ENCODE measurements around the gene ASPSCR1.

The ASPSCR1 gene

DNA sequence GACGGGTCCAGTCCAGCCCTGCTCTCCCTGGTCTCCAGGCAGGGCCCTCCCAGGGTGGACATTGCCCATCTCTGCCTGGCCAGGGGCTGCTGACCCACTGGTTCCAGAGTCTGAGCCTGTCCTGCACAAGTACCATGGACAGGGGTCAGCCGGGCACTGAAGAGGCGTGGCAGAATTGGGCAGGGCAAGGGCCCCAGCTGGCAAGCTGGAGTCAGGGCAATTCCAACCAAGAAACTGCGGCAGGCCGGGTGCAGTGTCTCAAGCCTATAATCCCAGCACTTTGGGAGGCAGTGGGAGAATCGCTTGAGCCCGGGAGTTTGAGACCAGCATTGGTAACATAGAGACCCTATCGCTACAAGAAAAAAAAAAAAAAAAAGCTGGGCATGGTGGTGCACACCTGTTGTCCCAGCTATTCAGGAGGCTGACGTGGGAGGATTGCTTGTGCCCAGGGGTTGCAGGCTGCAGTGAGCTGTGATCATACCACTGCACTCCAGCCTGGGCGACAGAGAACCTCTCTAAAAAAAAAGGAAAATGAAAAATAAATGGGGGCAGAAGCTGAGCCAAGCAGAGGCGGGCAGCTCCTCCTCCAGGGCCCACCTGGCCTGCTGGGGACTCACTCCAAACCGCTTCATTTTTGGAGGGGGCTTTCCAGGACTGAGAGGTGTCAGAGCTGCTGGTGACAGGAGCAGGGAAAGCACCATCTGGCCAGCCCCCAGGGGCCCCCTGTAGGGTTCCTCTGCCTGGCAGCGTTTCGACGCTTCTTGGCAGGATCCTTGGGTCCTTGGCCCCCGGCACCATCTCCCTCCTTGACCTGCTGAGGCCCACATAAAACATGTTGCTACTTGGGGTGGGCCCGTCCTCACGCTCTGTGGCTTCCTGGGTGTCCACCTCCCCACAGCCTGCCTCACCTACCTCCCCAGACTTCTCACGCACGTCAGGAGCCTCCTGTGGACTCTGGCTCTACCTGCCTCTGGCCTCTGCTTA lies 47.0 kb upstream of the ASPSCR1 start (continued):
- TF ChIP-seq, protein P1, sequence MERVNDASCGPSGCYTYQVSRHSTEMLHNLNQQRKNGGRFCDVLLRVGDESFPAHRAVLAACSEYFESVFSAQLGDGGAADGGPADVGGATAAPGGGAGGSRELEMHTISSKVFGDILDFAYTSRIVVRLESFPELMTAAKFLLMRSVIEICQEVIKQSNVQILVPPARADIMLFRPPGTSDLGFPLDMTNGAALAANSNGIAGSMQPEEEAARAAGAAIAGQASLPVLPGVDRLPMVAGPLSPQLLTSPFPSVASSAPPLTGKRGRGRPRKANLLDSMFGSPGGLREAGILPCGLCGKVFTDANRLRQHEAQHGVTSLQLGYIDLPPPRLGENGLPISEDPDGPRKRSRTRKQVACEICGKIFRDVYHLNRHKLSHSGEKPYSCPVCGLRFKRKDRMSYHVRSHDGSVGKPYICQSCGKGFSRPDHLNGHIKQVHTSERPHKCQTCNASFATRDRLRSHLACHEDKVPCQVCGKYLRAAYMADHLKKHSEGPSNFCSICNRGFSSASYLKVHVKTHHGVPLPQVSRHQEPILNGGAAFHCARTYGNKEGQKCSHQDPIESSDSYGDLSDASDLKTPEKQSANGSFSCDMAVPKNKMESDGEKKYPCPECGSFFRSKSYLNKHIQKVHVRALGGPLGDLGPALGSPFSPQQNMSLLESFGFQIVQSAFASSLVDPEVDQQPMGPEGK (CRISPR knock-in tag; IDR thresholded peaks at IDR 0.05; ENCODE audit: borderline replicate concordance): no peak
- no peak for TF ChIP-seq ARNTL (CRISPR knock-in tag; IDR thresholded peaks at IDR 0.05; ENCODE audit: borderline replicate concordance, low read depth)
- TF ChIP-seq, protein P2, sequence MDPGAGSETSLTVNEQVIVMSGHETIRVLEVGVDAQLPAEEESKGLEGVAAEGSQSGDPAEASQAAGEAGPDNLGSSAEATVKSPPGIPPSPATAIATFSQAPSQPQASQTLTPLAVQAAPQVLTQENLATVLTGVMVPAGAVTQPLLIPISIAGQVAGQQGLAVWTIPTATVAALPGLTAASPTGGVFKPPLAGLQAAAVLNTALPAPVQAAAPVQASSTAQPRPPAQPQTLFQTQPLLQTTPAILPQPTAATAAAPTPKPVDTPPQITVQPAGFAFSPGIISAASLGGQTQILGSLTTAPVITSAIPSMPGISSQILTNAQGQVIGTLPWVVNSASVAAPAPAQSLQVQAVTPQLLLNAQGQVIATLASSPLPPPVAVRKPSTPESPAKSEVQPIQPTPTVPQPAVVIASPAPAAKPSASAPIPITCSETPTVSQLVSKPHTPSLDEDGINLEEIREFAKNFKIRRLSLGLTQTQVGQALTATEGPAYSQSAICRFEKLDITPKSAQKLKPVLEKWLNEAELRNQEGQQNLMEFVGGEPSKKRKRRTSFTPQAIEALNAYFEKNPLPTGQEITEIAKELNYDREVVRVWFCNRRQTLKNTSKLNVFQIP (CRISPR knock-in tag; IDR thresholded peaks at IDR 0.05; ENCODE audit: borderline replicate concordance, low read depth): no peak
- TF ChIP-seq TOX (CRISPR knock-in tag; IDR thresholded peaks at IDR 0.05; ENCODE audit: borderline replicate concordance): no peak
- no peak for TF ChIP-seq ZFP3 (CRISPR knock-in tag; IDR thresholded peaks at IDR 0.05)

DNA sequence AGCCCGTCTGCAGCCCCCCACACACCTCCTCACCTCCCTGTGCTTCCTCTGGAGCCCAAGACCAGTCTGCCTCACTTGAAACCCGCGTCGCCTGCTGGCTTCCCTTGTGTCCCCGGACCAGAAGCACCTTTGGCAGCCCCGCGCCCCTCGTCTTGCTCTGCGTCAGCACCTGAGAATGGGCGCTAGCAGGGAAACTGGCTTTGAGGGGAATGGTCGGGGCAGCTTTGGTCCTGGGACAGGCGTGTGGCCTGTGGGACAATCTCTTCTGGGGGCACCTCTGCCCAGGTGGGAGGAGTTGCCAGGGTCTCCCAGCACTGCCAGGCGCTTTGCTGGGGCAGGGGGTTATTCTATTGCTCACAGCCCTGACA lies 46.3 kb upstream of the ASPSCR1 start:
- ATAC-seq: no peak
- TF ChIP-seq ESRRG (CRISPR knock-in tag; IDR thresholded peaks at IDR 0.05) (no peak), ARNTL (CRISPR knock-in tag; IDR thresholded peaks at IDR 0.05; ENCODE audit: borderline replicate concordance, low read depth) (no peak), TCF4 (CRISPR knock-in tag; IDR thresholded peaks at IDR 0.05; ENCODE audit: borderline replicate concordance) (no peak), ZNF70 (CRISPR knock-in tag; IDR thresholded peaks at IDR 0.05) (no peak), SNAI2 (CRISPR knock-in tag; IDR thresholded peaks at IDR 0.05) (no peak), RARB (CRISPR knock-in tag; IDR thresholded peaks at IDR 0.05) (no peak), ZC3H10 (CRISPR knock-in tag; IDR thresholded peaks at IDR 0.05) (no peak), GLIS3 (CRISPR knock-in tag; IDR thresholded peaks at IDR 0.05) (no peak), BACH2 (CRISPR knock-in tag; IDR thresholded peaks at IDR 0.05; ENCODE audit: borderline replicate concordance) (no peak), PPARA (CRISPR knock-in tag; IDR thresholded peaks at IDR 0.05; ENCODE audit: borderline replicate concordance) (no peak), ZFP3 (CRISPR knock-in tag; IDR thresholded peaks at IDR 0.05) (no peak), CSDC2 (CRISPR knock-in tag; IDR thresholded peaks at IDR 0.05) (no peak), OSR1 (CRISPR knock-in tag; IDR thresholded peaks at IDR 0.05) (no peak), TOX (CRISPR knock-in tag; IDR thresholded peaks at IDR 0.05; ENCODE audit: borderline replicate concordance) (no peak), ZNF565 (CRISPR knock-in tag; conservative IDR thresholded peaks at IDR 0.05; ENCODE audit: low read depth) (no peak), ISL1 (CRISPR knock-in tag; IDR thresholded peaks at IDR 0.05) (no peak)
- TF ChIP-seq, protein P3, sequence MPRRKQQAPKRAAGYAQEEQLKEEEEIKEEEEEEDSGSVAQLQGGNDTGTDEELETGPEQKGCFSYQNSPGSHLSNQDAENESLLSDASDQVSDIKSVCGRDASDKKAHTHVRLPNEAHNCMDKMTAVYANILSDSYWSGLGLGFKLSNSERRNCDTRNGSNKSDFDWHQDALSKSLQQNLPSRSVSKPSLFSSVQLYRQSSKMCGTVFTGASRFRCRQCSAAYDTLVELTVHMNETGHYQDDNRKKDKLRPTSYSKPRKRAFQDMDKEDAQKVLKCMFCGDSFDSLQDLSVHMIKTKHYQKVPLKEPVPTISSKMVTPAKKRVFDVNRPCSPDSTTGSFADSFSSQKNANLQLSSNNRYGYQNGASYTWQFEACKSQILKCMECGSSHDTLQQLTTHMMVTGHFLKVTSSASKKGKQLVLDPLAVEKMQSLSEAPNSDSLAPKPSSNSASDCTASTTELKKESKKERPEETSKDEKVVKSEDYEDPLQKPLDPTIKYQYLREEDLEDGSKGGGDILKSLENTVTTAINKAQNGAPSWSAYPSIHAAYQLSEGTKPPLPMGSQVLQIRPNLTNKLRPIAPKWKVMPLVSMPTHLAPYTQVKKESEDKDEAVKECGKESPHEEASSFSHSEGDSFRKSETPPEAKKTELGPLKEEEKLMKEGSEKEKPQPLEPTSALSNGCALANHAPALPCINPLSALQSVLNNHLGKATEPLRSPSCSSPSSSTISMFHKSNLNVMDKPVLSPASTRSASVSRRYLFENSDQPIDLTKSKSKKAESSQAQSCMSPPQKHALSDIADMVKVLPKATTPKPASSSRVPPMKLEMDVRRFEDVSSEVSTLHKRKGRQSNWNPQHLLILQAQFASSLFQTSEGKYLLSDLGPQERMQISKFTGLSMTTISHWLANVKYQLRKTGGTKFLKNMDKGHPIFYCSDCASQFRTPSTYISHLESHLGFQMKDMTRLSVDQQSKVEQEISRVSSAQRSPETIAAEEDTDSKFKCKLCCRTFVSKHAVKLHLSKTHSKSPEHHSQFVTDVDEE (CRISPR knock-in tag; IDR thresholded peaks at IDR 0.05): no peak
- TF ChIP-seq, protein P4, sequence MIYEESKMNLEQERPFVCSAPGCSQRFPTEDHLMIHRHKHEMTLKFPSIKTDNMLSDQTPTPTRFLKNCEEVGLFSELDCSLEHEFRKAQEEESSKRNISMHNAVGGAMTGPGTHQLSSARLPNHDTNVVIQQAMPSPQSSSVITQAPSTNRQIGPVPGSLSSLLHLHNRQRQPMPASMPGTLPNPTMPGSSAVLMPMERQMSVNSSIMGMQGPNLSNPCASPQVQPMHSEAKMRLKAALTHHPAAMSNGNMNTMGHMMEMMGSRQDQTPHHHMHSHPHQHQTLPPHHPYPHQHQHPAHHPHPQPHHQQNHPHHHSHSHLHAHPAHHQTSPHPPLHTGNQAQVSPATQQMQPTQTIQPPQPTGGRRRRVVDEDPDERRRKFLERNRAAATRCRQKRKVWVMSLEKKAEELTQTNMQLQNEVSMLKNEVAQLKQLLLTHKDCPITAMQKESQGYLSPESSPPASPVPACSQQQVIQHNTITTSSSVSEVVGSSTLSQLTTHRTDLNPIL (CRISPR knock-in tag; IDR thresholded peaks at IDR 0.05; ENCODE audit: low read depth): no peak
- TF ChIP-seq, protein P5, sequence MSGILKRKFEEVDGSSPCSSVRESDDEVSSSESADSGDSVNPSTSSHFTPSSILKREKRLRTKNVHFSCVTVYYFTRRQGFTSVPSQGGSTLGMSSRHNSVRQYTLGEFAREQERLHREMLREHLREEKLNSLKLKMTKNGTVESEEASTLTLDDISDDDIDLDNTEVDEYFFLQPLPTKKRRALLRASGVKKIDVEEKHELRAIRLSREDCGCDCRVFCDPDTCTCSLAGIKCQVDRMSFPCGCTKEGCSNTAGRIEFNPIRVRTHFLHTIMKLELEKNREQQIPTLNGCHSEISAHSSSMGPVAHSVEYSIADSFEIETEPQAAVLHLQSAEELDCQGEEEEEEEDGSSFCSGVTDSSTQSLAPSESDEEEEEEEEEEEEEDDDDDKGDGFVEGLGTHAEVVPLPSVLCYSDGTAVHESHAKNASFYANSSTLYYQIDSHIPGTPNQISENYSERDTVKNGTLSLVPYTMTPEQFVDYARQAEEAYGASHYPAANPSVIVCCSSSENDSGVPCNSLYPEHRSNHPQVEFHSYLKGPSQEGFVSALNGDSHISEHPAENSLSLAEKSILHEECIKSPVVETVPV (CRISPR knock-in tag; IDR thresholded peaks at IDR 0.05): no peak
